SU-DHL-6 (cell line): ENCODE data around the gene FOXD4L6.
"Not testable (repeated sequence)": the region's sequence is repeated elsewhere in the genome, so short reads cannot be mapped to it uniquely, and the experiment has no call there.

Source experiments
- H2AFZ ChIP-seq: fragments of 200-600 bp; sonication (generic); 2 replicates; pipeline ENCODE4 v1.6.1; 2014; ENCODE audit warnings: low read depth, mild to moderate bottlenecking, moderate library complexity, mixed read lengths, antibody characterized with exemption, low read length; ENCODE audit not compliant: severe bottlenecking
- H3F3A ChIP-seq: fragments of 200-600 bp; shearing (Covaris generic); 2 replicates; pipeline ENCODE4 v1.6.0; 2016; ENCODE audit warnings: antibody characterized with exemption, mild to moderate bottlenecking; ENCODE audit not compliant: insufficient read depth
- H3K27ac ChIP-seq: fragments of 200-600 bp; sonication (generic); 2 replicates; pipeline ENCODE4 v1.5.1; 2016; ENCODE audit warnings: low read depth, mild to moderate bottlenecking, low read length, moderate library complexity, mixed read lengths
- H3K27me3 ChIP-seq: fragments of 200-600 bp; sonication (generic), shearing (Covaris generic); 2 replicates; pipeline ENCODE4 v1.6.0; 2014; ENCODE audit warnings: mild to moderate bottlenecking, low read length
- H3K36me3 ChIP-seq: fragments of 200-600 bp; sonication (generic); 2 replicates; pipeline ENCODE4 v1.6.1; 2014; ENCODE audit warnings: mild to moderate bottlenecking, low read length, mixed read lengths
- H3K4me2 ChIP-seq: fragments of 300-600, 200-600 bp; shearing (Covaris generic), sonication (generic); 2 replicates; pipeline ENCODE4 v1.6.0; 2014; ENCODE audit warnings: low read length, low read depth, mild to moderate bottlenecking; ENCODE audit not compliant: poor library complexity, severe bottlenecking
- H3K4me3 ChIP-seq: fragments of 200-600 bp; sonication (generic); 2 replicates; pipeline ENCODE4 v1.5.1; 2014; ENCODE audit warnings: antibody characterized with exemption, low read length, mild to moderate bottlenecking, mixed read lengths; ENCODE audit not compliant: insufficient read depth, poor library complexity, severe bottlenecking
- H3K79me2 ChIP-seq: fragments of 200-600 bp; sonication (generic); 2 replicates; pipeline ENCODE4 v1.6.1; 2014; ENCODE audit warnings: mild to moderate bottlenecking, low read length, moderate library complexity; ENCODE audit not compliant: insufficient read depth
- H3K9ac ChIP-seq: fragments of 200-600 bp; sonication (generic); 2 replicates; pipeline ENCODE4 v1.7.0; 2014; ENCODE audit warnings: mild to moderate bottlenecking, low read length
- H3K9me2 ChIP-seq: fragments of 200-600 bp; sonication (generic); replicated peaks from 2 replicates; pipeline ENCODE4 v1.6.1; 2014; ENCODE audit warnings: low read length; ENCODE audit not compliant: insufficient read depth
- H3K9me3 ChIP-seq: fragments of 200-600 bp; sonication (generic); 2 replicates; pipeline ENCODE4 v1.6.1; 2014; ENCODE audit warnings: low read length, mixed read lengths; ENCODE audit not compliant: insufficient read depth
- H4K20me1 ChIP-seq: fragments of 200-600 bp; sonication (generic); 2 replicates; pipeline ENCODE4 v1.6.1; 2014; ENCODE audit warnings: low read depth, mild to moderate bottlenecking, antibody characterized with exemption, low read length, moderate library complexity, mixed read lengths

FOXD4L6 gene

DNA sequence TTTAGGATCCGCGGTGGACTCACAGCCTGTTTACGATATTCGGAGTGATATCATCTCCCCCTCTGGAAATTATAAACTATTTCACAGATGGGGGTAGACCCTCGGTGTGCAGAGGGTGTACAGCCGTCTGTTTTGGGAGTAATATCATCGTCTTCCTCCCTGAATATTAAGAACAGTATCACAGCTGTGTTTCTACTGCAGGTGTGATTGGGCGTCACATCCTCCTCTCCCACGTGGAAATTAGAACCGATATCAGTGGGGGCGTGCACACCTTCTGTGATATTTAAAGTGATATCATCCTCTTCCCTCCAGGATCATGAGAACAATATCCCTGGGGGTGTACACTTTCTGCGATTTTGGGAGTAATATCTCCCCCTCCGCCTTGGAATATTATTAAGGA, 19.2 kb downstream of the FOXD4L6 start:
- H3K79me2 ChIP-seq, H3K4me3 ChIP-seq, H3K9ac ChIP-seq, H3K4me2 ChIP-seq, H3K27me3 ChIP-seq, H2AFZ ChIP-seq, H3K36me3 ChIP-seq, H3K27ac ChIP-seq, H3K9me2 ChIP-seq, H3F3A ChIP-seq, H4K20me1 ChIP-seq, H3K9me3 ChIP-seq: not testable (repeated sequence)

DNA sequence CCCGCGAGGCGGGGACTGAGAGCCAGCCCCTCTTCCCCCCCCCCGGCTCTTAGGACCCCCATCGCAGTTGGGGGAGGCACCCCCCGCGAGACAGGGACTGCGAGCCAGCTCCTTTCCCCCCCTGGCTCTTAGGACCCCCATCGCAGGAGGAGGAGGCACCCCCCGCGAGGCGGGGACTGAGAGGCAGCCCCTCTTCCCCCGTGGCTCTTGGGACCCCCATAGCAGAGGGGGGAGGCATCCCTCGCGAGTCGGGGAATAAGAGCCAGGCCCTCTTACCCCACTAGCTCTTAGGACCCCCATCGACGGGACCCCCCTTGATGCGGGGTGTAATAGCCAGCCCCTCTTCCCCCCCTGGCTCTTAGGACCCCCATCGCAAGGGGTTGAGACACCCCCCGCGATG, 19.7 kb downstream of the FOXD4L6 start:
- not testable (repeated sequence) for H3K79me2 ChIP-seq, H3K36me3 ChIP-seq, H2AFZ ChIP-seq, H3K4me3 ChIP-seq, H3K27ac ChIP-seq, H3K9me3 ChIP-seq, H3K9me2 ChIP-seq, H3K4me2 ChIP-seq, H4K20me1 ChIP-seq, H3F3A ChIP-seq, H3K9ac ChIP-seq, H3K27me3 ChIP-seq

DNA sequence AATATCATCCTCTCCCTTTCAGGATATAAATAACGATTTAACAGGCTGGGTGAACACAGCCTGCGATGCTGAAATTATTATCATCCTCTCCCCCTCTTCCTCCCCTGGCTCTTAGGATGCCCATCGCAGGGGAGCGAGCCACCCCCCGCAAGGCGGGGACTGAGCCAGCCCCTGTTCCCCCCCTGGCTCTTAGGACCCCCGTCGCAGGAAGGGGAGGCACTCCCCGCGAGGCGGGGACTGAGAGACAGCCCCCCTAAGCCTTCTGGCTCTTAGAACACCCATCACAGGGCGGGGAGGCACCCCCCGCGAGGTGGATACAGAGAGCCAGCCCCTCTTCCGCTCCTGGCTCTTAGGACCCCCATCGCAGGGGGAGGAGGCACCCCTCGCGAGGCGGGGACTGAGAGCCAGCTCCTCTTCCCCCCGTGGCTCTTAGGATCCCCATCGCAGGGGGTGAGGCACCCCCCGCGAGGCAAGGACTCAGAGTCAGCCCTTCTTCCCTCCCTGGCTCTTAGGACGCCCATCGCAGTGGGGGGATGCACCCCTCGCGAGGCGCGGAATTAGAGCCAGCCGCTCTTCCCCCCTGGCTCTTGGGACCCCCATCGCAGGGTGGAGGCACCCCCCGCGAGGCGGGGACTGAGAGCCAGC, 21.9 kb downstream of the FOXD4L6 start:
- not testable (repeated sequence) for H3K4me3 ChIP-seq, H3K9ac ChIP-seq, H3F3A ChIP-seq, H3K27ac ChIP-seq, H3K4me2 ChIP-seq, H4K20me1 ChIP-seq, H2AFZ ChIP-seq, H3K9me3 ChIP-seq, H3K36me3 ChIP-seq, H3K27me3 ChIP-seq, H3K9me2 ChIP-seq, H3K79me2 ChIP-seq

DNA sequence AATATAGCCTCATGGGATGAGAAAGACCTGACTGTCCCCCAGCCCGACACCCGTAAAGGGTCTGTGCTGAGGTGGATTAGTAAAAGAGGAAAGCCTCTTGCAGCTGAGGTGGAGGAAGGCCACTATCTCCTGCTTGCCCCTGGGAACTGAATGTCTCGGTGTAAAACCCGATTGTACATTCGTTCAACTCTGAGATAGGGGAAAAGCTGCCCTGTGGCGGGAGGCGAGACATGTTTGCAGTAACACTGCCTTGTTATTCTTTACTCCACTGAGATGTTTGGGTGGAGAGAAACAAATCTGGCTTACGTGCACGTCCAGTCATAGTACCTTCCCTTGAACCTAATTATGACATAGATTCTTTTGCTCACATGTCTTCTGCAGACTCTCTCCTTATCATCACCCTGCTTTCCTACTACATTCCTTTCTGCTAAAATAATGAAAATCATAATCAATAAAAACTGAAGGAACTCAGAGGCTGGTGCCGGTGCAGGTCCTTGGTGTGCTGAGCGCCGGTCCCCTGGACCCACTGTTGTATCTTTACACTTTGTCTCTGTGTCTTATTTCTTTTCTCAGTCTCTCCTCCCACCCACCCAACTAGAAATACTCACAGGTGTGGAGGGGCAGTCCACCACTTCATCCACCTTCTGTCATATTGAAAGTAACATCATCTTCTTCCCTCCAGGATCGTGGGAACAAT, 22.8 kb downstream of the FOXD4L6 start:
- H3F3A ChIP-seq, H3K9ac ChIP-seq, H3K79me2 ChIP-seq, H3K9me2 ChIP-seq, H3K4me2 ChIP-seq, H3K4me3 ChIP-seq, H3K27ac ChIP-seq, H4K20me1 ChIP-seq, H2AFZ ChIP-seq, H3K36me3 ChIP-seq, H3K27me3 ChIP-seq, H3K9me3 ChIP-seq: not testable (repeated sequence)

DNA sequence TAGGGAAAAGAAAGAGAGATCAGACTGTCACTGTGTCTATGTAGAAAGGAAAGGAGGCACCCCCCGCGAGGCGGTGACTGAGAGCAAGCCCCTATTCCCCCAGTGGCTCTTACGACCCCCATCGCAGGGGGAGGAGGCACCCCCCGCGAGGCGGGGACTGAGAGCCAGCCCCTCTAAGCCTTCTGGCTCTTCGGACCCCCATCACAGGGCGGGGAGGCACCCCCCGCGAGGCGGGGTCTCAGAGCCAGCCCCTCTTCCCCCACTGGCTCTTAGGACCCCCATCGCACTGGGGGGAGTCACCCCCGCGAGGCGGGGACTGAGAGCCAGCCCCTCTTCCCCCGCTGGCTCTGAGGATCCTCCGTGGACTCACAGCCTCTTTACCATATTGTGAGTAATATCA, 23.9 kb downstream of the FOXD4L6 start:
- not testable (repeated sequence) for H3F3A ChIP-seq, H4K20me1 ChIP-seq, H3K9me3 ChIP-seq, H3K36me3 ChIP-seq, H3K9ac ChIP-seq, H2AFZ ChIP-seq, H3K79me2 ChIP-seq, H3K4me2 ChIP-seq, H3K27ac ChIP-seq, H3K9me2 ChIP-seq, H3K4me3 ChIP-seq, H3K27me3 ChIP-seq

DNA sequence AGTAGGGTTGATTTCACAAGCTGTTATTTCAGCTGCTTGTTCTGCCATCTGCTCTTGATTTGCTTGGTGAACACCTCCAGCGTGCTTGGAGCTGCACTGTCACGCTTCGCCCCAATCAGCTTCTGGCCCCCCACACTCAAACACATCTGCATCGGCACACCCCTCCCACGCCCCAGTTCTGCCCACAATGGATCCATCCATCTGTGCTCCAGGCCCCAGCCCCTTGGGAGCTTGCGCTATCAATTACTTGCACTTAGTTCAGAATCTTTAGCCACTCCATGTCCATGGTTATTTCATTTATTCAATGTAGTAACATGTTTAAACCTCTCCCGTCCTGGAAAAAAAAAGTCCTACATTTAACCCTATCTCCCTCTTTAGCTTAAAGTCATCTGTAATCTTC, 28.0 kb downstream of the FOXD4L6 start:
- not testable (repeated sequence) for H3K4me2 ChIP-seq, H3K4me3 ChIP-seq, H3F3A ChIP-seq, H3K27ac ChIP-seq, H2AFZ ChIP-seq, H3K79me2 ChIP-seq, H3K9me2 ChIP-seq, H3K9me3 ChIP-seq, H3K9ac ChIP-seq, H3K27me3 ChIP-seq, H3K36me3 ChIP-seq, H4K20me1 ChIP-seq

DNA sequence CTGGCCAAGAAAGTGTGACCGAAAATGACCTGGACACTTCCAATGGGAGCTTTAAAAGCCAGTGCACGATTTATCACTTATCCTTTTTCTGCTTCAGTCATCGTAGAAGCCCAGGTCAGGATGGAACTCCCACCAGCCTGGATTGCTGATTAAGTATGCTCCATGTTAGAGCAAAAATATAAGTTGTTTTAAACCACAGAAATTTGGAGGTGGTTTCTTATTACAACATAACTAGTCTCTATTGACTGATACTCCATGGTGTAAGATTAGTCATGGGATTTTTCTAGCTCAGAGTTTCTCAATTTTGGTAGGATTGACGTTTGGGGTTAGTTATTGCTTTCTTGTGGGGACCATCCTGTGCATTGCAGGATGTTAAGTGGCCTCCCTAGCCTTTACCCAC, 29.7 kb downstream of the FOXD4L6 start:
- H3F3A ChIP-seq, H3K4me3 ChIP-seq, H3K27me3 ChIP-seq, H2AFZ ChIP-seq, H3K4me2 ChIP-seq, H3K9me2 ChIP-seq, H3K27ac ChIP-seq, H3K79me2 ChIP-seq, H3K9ac ChIP-seq, H4K20me1 ChIP-seq, H3K36me3 ChIP-seq, H3K9me3 ChIP-seq: not testable (repeated sequence)

DNA sequence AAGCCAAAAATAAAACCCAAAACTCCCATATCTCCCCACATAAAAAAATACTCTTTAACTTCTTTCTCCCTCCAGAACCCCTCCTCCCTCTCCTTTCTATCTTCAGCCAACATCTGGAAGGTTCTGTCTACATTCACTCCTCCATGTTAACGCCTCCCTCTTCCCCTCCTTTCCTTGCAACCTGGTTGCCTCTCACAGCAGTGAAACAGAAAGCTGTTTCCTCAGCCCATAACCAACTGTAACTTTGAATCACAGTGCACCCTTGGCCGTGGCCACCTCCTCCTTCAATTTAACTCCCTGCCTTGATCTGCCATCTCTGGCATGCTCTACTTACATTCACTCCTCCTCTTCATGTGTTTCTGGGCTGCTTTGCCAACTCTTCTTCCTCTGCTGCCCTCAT, 33.4 kb downstream of the FOXD4L6 start:
- not testable (repeated sequence) for H3K79me2 ChIP-seq, H3K27me3 ChIP-seq, H3K4me3 ChIP-seq, H3K9ac ChIP-seq, H3K27ac ChIP-seq, H3F3A ChIP-seq, H2AFZ ChIP-seq, H3K9me2 ChIP-seq, H3K36me3 ChIP-seq, H3K9me3 ChIP-seq, H3K4me2 ChIP-seq, H4K20me1 ChIP-seq
